ENCODE measurements around the gene CENPQ.
A peak's percentile ranks its signal among the peaks of the same experiment; 100 is the strongest.
"Not testable (repeated sequence)": the region's sequence is repeated elsewhere in the genome, so short reads cannot be mapped to it uniquely, and the experiment has no call there.

CENPQ gene

GRCh38 chr6:49454787-49455709 lies 8.1 kb upstream of the CENPQ start:
- H3K4me3 ChIP-seq (ENCODE audit: low read depth, low read length) = no peak overlapping the region
- TF ChIP-seq CTCF (IDR thresholded peaks at IDR 0.05; ENCODE audit: borderline replicate concordance, insufficient read depth, low read depth, low read length) = no peak

- H3K4me3 ChIP-seq (ENCODE audit: low read depth, low read length) = no peak overlapping the region
- no peak for TF ChIP-seq CTCF (IDR thresholded peaks at IDR 0.05; ENCODE audit: borderline replicate concordance, insufficient read depth, low read depth, low read length)
Measured at GRCh38 chr6:49457771-49458170, 5.4 kb upstream of the CENPQ start.

DNA sequence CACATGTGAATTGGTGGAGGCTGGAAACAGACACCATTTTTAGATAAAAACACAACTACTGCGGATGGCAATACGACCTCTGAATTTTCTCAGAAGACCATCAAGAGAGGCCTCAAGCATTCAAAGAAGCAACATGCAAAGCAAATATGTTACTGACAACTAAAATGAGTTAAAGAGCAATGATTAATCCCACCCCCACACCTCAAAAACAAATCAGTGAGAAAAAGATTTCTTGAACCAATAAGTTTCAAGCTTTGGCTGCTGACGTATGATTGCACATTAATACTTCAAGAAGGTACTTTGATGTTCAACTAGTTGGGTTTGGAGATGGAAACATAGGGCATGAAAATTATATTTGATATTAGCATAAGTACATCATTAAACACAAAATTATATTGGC lies 1.1 kb upstream of the CENPQ start:
- TF ChIP-seq CTCF (IDR thresholded peaks at IDR 0.05; ENCODE audit: borderline replicate concordance, insufficient read depth, low read depth, low read length) = no peak
- H3K4me3 ChIP-seq (ENCODE audit: low read depth, low read length) = no peak overlapping the region

DNA sequence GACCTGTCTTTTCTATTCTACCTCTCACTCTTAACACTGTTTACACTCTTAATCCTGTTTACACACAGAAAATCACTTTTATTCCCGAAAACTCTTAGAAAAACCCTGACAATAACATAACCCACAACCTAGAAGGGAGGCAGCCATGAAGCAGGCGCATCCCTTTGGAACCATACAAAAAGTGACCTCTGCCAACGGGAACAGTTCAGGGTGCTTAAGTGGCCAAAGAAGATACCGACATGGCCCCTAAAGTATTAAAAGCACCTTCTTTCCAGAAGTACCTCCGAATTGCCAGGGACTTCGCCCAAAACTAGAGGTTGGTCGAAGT lies 607 bp upstream of the CENPQ start:
- no peak for TF ChIP-seq CTCF (IDR thresholded peaks at IDR 0.05; ENCODE audit: borderline replicate concordance, insufficient read depth, low read depth, low read length)
- peak overlapping the region; percentile 65 for H3K4me3 ChIP-seq (ENCODE audit: low read depth, low read length)

- TF ChIP-seq CTCF (IDR thresholded peaks at IDR 0.05; ENCODE audit: borderline replicate concordance, insufficient read depth, low read depth, low read length) = no peak
- peak overlapping the region; percentile 65 for H3K4me3 ChIP-seq (ENCODE audit: low read depth, low read length)
Measured at GRCh38 chr6:49463612-49463967, 420 bp downstream of the CENPQ start.

- no peak overlapping the region for H3K4me3 ChIP-seq (ENCODE audit: low read depth, low read length)
- TF ChIP-seq CTCF (IDR thresholded peaks at IDR 0.05; ENCODE audit: borderline replicate concordance, insufficient read depth, low read depth, low read length) = no peak
Measured at GRCh38 chr6:49464691-49465090, 1.5 kb downstream of the CENPQ start.

- no peak for TF ChIP-seq CTCF (IDR thresholded peaks at IDR 0.05; ENCODE audit: borderline replicate concordance, insufficient read depth, low read depth, low read length)
- H3K4me3 ChIP-seq (ENCODE audit: low read depth, low read length) = no peak overlapping the region
Measured at GRCh38 chr6:49468042-49468441, 4.9 kb downstream of the CENPQ start.

GRCh38 chr6:49476564-49476963 lies 13.4 kb downstream of the CENPQ start:
- not testable (repeated sequence) for H3K4me3 ChIP-seq (ENCODE audit: low read depth, low read length)
